PC-3 (cell line): ENCODE data around the gene TMEM87B.

Experiments
- CTCF ChIP-seq: fragments of 300-600 bp; sonication (generic); conservative IDR thresholded peaks from 2 replicates; pipeline ENCODE4 v1.5.1; 2017; ENCODE audit warnings: antibody characterized with exemption, low read depth, mild to moderate bottlenecking, low read length
- EZH2 ChIP-seq: fragments of 300-600 bp; sonication (generic); IDR thresholded peaks from one replicate; pipeline ENCODE4 v1.6.1; 2017; ENCODE audit warnings: antibody characterized with exemption, mild to moderate bottlenecking, low read length; ENCODE audit not compliant: unreplicated experiment

DNA sequence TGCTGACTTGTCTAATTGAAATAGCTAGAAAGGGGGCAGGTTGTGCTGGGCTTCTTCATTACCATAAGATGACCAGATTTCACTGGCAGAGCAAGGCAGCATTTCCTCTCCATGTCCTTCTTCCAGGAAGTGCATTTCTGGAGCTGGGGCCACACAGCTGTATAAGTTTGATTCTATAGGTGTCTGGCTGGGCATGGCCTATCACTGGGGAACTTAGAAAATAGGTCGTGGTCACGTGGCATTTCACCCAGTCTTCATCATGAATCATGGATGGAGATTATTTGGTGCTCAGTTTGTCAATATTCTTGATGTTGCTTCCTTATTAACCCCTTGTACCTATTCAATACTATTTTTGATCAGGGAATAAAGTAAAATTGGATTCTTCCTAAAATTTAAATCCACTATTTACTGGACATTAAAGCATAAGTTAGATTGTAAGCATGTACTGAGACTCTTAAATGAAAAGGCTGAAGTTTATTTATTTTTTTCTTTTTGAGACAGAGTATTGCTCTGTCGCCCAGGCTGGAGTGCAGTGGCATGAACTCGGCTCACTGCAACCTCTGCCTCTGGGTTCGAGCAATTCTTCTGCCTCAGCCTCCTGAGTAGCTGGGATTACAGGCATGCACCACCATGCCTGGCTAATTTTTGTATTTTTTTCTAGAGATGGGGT lies 49.5 kb upstream of the TMEM87B start:
- TF ChIP-seq CTCF: no peak
- no peak for TF ChIP-seq EZH2
